Esophagus muscularis mucosa (tissue), 4 donors: ENCODE data around the gene C1orf210. TPM values are rescaled to one million over a fixed set of nuclear protein-coding genes. Genes with fewer than 3 reads are reported as not detected.

Experiments
- DNase-seq: peaks from one replicate; pipeline ENCODE4 v3.0.0-alpha.2; 2017; ENCODE audit errors: extremely low spot score
- H3K27ac ChIP-seq, 4 donors: fragments of 200-600 bp; sonication (generic); replicated peaks in 1 of 4; 1 replicate in 3 of 4; 2 replicates in 1 of 4; pipeline ENCODE4 v1.5.1; 2016 to 2019; ENCODE audit warnings: mild to moderate bottlenecking in 1 of 4
- H3K27me3 ChIP-seq, 4 donors: fragments of 200-600 bp; sonication (generic); one replicate each; pipeline versions ENCODE4 v1.5.1 to v1.6.0; 2016 to 2019
- H3K36me3 ChIP-seq, 4 donors: fragments of 200-600 bp; sonication (generic); one replicate each; pipeline ENCODE4 v1.5.1; 2016 to 2019
- H3K4me1 ChIP-seq, 4 donors: fragments of 200-600 bp; sonication (generic); one replicate each; pipeline ENCODE4 v1.5.1; 2016 to 2019
- H3K4me3 ChIP-seq, 4 donors: fragments of 200-600 bp; sonication (generic); 1 replicate in 2 of 4; 2 replicates in 2 of 4; pipeline ENCODE4 v1.5.1; 2016 to 2019; ENCODE audit warnings: mild to moderate bottlenecking in 4 of 4, moderate library complexity in 1 of 4
- H3K9me3 ChIP-seq, 4 donors: fragments of 200-600 bp; sonication (generic); 1 replicate in 3 of 4; 2 replicates in 1 of 4; pipeline ENCODE4 v1.5.1; 2016 to 2019
- EP300 ChIP-seq: sonication (generic); formaldehyde crosslinking; IDR thresholded peaks from one replicate; pipeline ENCODE4 v1.6.1; 2017; ENCODE audit warnings: antibody characterized with exemption
- POLR2A ChIP-seq: fragments of 450-650 bp; IDR thresholded peaks from one replicate; pipeline ENCODE4 v1.6.1; 2017; ENCODE audit warnings: antibody characterized with exemption, moderate library complexity, mild to moderate bottlenecking, low read depth
- POLR2AphosphoS5 ChIP-seq, 2 donors: sonication (generic); formaldehyde crosslinking; IDR thresholded peaks; one replicate each; pipeline ENCODE4 v1.6.1; 2017; ENCODE audit warnings: antibody characterized with exemption in 2 of 2
- WGBS: methylation state at CpG from one replicate; pipeline ENCODE4 v1.1.5; 2018; 5-methylcytosine and 5-hydroxymethylcytosine counted together
- intact Hi-C: fragments of 100-400 bp; cut with DNase I; formaldehyde crosslinking; loops from one replicate; pipeline ENCODE4 v1.15.1; 2023
- total RNA-seq, 4 donors: library from RNA; depleted of rRNA; stranded (reverse); fragments of >200 nt; gene quantifications; one replicate each; pipeline versions ENCODE4 v1.1.0 to v1.2.1, GENCODE V29; 2016
- TF ChIP-seq, protein P1 (sequence below), 3 experiments: fragments of 200-600 bp in 2 of 3; fragments of 450-650 bp in 1 of 3; sonication (generic) in 2 of 3; IDR thresholded peaks; one replicate each; pipeline ENCODE4 v1.5.1; 2017 to 2019; ENCODE audit warnings: antibody characterized with exemption in 3 of 3, mild to moderate bottlenecking in 2 of 3, moderate library complexity in 1 of 3

The C1orf210 gene
- total RNA-seq, 4 donors from 2014 or later = not detected

DNA sequence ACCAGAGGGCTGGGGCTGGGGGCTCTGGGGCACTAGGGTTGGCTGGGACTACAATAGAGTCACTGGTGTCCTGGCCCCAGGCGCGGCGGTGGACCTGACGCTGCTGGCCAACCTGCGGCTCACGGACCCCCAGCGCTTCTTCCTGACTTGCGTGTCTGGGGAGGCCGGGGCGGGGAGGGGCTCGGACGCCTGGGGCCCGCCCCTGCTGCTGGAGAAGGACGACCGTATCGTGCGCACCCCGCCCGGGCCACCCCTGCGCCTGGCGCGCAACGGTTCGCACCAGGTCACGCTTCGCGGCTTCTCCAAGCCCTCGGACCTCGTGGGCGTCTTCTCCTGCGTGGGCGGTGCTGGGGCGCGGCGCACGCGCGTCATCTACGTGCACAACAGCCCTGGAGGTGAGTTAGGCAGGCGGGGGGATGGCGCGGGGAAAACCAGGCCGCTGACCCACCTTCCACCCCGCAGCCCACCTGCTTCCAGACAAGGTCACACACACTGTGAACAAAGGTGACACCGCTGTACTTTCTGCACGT lies 19.5 kb upstream of the C1orf210 start:
- peaks cover 16 to 23% (median 19%) of the 10 kb centered on the region in 4 donors for H3K4me1 ChIP-seq
- H3K27ac ChIP-seq = peak overlapping the region in 1 of 4 donors; percentile 20
- DNase-seq = no peak
- no peaks in the 10 kb centered on the region for H3K9me3 ChIP-seq
- peaks cover 0 to 42% (median 8%) of the 10 kb centered on the region in 4 donors for H3K36me3 ChIP-seq
- 93% methylated on average over 20 of the region's 46 CpGs for WGBS
- no peaks in the 10 kb centered on the region for H3K27me3 ChIP-seq
- H3K4me3 ChIP-seq = no peak overlapping the region
- intact Hi-C loops = no loop called here
- TF ChIP-seq POLR2A (no peak), POLR2AphosphoS5 (IDR thresholded peaks at IDR 0.05) (no peak), EP300 (no peak)
- TF ChIP-seq, protein P1, sequence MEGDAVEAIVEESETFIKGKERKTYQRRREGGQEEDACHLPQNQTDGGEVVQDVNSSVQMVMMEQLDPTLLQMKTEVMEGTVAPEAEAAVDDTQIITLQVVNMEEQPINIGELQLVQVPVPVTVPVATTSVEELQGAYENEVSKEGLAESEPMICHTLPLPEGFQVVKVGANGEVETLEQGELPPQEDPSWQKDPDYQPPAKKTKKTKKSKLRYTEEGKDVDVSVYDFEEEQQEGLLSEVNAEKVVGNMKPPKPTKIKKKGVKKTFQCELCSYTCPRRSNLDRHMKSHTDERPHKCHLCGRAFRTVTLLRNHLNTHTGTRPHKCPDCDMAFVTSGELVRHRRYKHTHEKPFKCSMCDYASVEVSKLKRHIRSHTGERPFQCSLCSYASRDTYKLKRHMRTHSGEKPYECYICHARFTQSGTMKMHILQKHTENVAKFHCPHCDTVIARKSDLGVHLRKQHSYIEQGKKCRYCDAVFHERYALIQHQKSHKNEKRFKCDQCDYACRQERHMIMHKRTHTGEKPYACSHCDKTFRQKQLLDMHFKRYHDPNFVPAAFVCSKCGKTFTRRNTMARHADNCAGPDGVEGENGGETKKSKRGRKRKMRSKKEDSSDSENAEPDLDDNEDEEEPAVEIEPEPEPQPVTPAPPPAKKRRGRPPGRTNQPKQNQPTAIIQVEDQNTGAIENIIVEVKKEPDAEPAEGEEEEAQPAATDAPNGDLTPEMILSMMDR (IDR thresholded peaks at IDR 0.05) = no peak

DNA sequence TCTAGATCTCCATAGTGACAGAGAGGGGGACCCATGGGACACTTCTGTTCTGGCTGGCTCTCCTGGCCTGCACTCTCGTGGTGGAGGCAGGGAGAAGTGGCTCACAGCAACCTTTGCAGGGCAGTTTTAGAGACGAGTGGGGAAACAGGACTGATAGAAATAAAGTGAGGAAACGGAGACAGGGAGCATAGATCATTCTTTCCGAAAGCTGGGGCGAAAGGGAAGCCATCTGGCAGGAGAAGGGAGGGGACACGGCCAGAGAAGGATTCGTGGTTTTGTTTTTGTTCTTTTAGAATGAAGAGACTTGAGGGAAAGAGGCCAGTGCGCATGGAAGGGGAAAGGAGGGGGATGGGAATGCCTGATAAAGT lies 18.9 kb upstream of the C1orf210 start:
- peaks cover 0 to 37% (median 6%) of the 10 kb centered on the region in 4 donors for H3K36me3 ChIP-seq
- no peaks in the 10 kb centered on the region for H3K9me3 ChIP-seq
- intact Hi-C loops = no loop called here
- DNase-seq = no peak
- WGBS = 51% methylated on average over 8 of the region's 8 CpGs
- peak overlapping the region in 2 of 4 donors; percentile 40 to 50 for H3K4me3 ChIP-seq
- peak overlapping the region in 1 of 4 donors; percentile 20 for H3K27ac ChIP-seq
- no peaks in the 10 kb centered on the region for H3K27me3 ChIP-seq
- peaks cover 21 to 29% (median 23%) of the 10 kb centered on the region in 4 donors for H3K4me1 ChIP-seq
- TF ChIP-seq, protein P1 (IDR thresholded peaks at IDR 0.05) = no peak
- TF ChIP-seq POLR2AphosphoS5 (IDR thresholded peaks at IDR 0.05) = no peak
- TF ChIP-seq POLR2A = no peak
- no peak for TF ChIP-seq EP300

DNA sequence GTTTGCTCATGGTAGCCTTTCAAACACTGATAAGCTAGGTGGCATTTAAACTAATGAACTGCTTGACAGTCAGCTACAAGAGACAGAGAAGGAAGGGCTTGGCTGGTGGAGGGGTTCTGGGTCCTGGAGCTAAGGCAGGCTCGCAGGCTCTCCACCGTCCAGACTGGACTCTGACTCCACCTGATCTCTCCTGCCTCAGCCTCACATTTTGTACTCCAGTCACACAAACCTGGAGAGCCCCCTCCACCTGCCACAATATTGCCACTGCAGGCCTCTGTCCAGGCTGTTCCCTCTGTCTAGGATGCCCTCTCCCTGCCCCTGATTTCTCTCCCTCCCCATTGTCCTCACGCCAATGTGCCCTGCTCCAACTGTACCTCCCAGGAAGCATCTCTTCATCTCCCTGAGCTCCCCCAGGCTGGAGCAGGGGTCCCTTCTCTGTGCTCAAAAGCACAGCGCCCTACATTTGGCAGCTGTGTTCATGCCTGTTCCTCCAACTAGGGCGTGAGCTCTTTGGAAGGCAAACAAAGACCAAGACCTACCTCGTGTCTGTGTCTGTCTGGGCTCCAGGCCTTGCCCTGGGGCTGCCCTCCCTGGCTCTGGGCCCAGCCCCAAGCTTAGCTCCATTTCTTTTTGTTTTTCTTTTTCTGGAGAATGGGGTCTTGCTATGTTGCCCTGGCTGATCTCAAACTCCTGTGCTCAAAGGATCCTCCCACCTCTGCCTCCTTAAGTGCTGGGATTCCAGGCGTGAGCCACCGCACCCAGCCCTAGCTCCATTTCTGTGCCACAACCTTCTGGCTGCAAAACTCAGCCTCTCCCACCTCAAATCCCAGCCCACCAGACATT lies 18.3 kb upstream of the C1orf210 start:
- no peaks in the 10 kb centered on the region for H3K9me3 ChIP-seq
- 79% methylated on average over 8 of the region's 8 CpGs for WGBS
- H3K4me1 ChIP-seq = peaks cover 23 to 34% (median 26%) of the 10 kb centered on the region in 4 donors
- no peak for DNase-seq
- H3K27ac ChIP-seq = peak overlapping the region in 2 of 4 donors; percentile 20 to 32
- H3K27me3 ChIP-seq = no peaks in the 10 kb centered on the region
- H3K36me3 ChIP-seq = peaks cover 0 to 31% (median 6%) of the 10 kb centered on the region in 4 donors
- intact Hi-C loops = no loop called here
- TF ChIP-seq, protein P1 (IDR thresholded peaks at IDR 0.05) = no peak
- TF ChIP-seq POLR2AphosphoS5 (IDR thresholded peaks at IDR 0.05) = no peak
- TF ChIP-seq EP300 = no peak
- TF ChIP-seq POLR2A = no peak
- peak overlapping the region; percentile 0 to 50 (median 28) for H3K4me3 ChIP-seq

DNA sequence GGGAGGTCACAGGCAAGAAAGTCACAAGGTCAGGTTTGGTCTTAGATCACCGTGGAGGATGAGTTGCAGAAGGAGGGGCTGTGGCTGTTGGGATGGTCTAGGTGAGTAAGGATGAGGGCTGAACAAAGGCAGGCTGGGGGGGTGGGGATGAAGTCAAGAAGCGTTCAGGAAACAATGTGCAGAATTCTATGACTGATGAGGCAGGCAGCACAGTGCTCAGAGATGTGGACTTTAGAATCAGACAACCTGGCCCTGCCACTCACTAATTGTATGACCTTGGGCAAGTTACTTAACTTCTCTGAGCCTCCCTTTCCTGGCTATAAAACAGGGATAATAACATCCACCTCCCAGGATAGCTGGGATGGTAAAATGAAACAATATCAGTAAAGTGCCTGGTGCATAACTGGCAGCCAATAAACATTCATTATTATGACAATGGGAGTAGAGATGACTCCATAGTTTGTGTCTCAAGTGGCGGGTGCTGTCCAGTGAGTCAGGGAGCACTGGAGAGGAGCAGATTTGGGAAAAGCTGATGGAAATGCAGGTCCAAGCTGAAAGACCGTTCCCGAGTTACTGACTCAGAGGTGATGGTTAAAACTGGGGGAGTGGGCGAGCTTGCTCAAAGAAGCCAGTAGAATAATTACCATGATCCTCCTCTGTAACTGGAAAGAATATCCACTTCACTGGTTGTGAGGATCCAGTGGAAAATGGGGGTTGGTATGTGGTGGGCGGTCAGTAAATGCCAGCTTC lies 17.5 kb upstream of the C1orf210 start:
- Histone ChIP-seq H3K4me1 (peaks cover 23 to 34% (median 28%) of the 10 kb centered on the region in 4 donors), H3K36me3 (peaks cover 0 to 26% (median 6%) of the 10 kb centered on the region in 4 donors), H3K9me3 (no peaks in the 10 kb centered on the region), H3K4me3 (peak overlapping the region; percentile 0 to 50 (median 40)), H3K27me3 (no peaks in the 10 kb centered on the region), H3K27ac (peak overlapping the region in 1 of 4 donors; percentile 59)
- TF ChIP-seq POLR2A = no peak
- TF ChIP-seq, protein P1 (IDR thresholded peaks at IDR 0.05) = no peak
- TF ChIP-seq POLR2AphosphoS5 (IDR thresholded peaks at IDR 0.05) = no peak
- no peak for TF ChIP-seq EP300
- intact Hi-C loops = no loop called here
- 70% methylated on average over 7 of the region's 7 CpGs for WGBS
- DNase-seq = no peak
